Adrenal gland (tissue), 12 donors: ENCODE measurements around the gene CAMTA1. TPM values are rescaled to one million over a fixed set of nuclear protein-coding genes. Genes with fewer than 3 reads are reported as not detected.

Source experiments
- DNase-seq, 7 donors: peaks; one replicate each; pipeline ENCODE4 v3.0.0-alpha.2; 2019 to 2020
- H3K27ac ChIP-seq, 5 donors: fragments of 200-600 bp; sonication (generic) in 4 of 5; 1 replicate in 3 of 5; 2 replicates in 2 of 5; pipeline versions ENCODE4 v1.5.1 to v1.8.0; 2016 to 2020; ENCODE audit warnings: mild to moderate bottlenecking in 1 of 5
- H3K27me3 ChIP-seq: fragments of 200-600 bp; 2 replicates; pipeline ENCODE4 v1.8.0; 2021
- H3K36me3 ChIP-seq, 2 donors: fragments of 200-600 bp; replicated peaks in 1 of 2; 1 replicate in 1 of 2; 2 replicates in 1 of 2; pipeline versions ENCODE4 v1.5.1 to v1.8.0; 2018 to 2022
- H3K4me1 ChIP-seq, 2 donors: fragments of 200-600 bp; replicated peaks in 1 of 2; 1 replicate in 1 of 2; 2 replicates in 1 of 2; pipeline versions ENCODE4 v1.5.1 to v1.8.0; 2018 to 2021
- H3K4me3 ChIP-seq, 4 donors: fragments of 200-600 bp; sonication (generic) in 3 of 4; one replicate each; pipeline ENCODE4 v1.5.1; 2016 to 2018
- H3K9me3 ChIP-seq, 3 donors: fragments of 200-600 bp; sonication (generic) in 1 of 3; replicated peaks in 1 of 3; 1 replicate in 2 of 3; 2 replicates in 1 of 3; pipeline versions ENCODE4 v1.5.1 to v1.8.0; 2016 to 2021
- CTCF ChIP-seq, 6 experiments: fragments of 450-650 bp in 4 of 6; fragments of 200-600 bp in 2 of 6; sonication (generic) in 1 of 6; IDR thresholded peaks; 1 replicate in 5 of 6; 2 replicates in 1 of 6; pipeline versions ENCODE4 v1.5.1 to v1.8.0; 2016 to 2021; ENCODE audit warnings: antibody characterized with exemption in 6 of 6, mild to moderate bottlenecking in 2 of 6, moderate library complexity in 1 of 6
- POLR2A ChIP-seq, 2 donors: fragments of 450-650 bp; IDR thresholded peaks; one replicate each; pipeline ENCODE4 v1.6.1; 2017; ENCODE audit warnings: antibody characterized with exemption in 2 of 2, mild to moderate bottlenecking in 2 of 2, moderate library complexity in 1 of 2
- WGBS, 4 donors: extraction: QIAGEN DNeasy Blood & Tissue Kit in 2 of 4; methylation state at CpG; one replicate each; pipeline versions ENCODE4 v1.1.5 to v1.1.7; 2013 to 2017; 5-methylcytosine and 5-hydroxymethylcytosine counted together
- intact Hi-C, 2 donors: fragments of 100-400 bp; cut with DNase I; formaldehyde crosslinking; loops; one replicate each; pipeline versions ENCODE4 v1.14.1 to v1.15.0; 2022 to 2023
- polyA plus RNA-seq, 3 donors: library from polyadenylated mRNA; stranded (reverse); fragments of 200-250 nt in 2 of 3; fragments of 350-450 nt in 1 of 3; fragmentation: Illumina TruSeq in 1 of 3; extraction: RNeasy Lipid Tissue Mini Kit (QIAGEN cat#74804) in 1 of 3; gene quantifications; one replicate each; pipeline ENCODE4 v1.2.3, GENCODE V29; 2013 to 2014
- total RNA-seq, 9 donors: library from RNA; depleted of rRNA in 4 of 9; stranded (reverse); fragments of >200 nt in 4 of 9; fragments of 120-200 nt in 1 of 9; fragmentation: NEBNext Ultra II Directional in 1 of 9; extraction: Animal tissue kit (Norgen Biotek cat#: 25700) in 1 of 9; gene quantifications; one replicate each; pipeline versions ENCODE4 v1.1.0 to v1.2.4, GENCODE V29; 2013 to 2023
- donor health status: healthy with polysubstance abuse.
- donor health status: Bipolar disorder and iron deficiency.
- donor health status: DM: yes; HTN: yes; CAD: no.
- donor health status: DM: no; HTN: no; CAD: no.
- donor health status: DM: no; HTN: no; CAD: no.
- donor health status: DM: yes; HTN: yes; CAD: no.

Gene CAMTA1
- total and polyA plus RNA-seq, 12 donors = 62.9 to 141 (median 96.9) TPM

- H3K27ac ChIP-seq = no peak overlapping the region
- intact Hi-C loops = no loop called here
- H3K4me3 ChIP-seq = no peak overlapping the region
- H3K4me1 ChIP-seq = peaks cover 4 to 16% of the 10 kb centered on the region in 2 donors
- H3K27me3 ChIP-seq = no peaks in the 10 kb centered on the region
- no peak for TF ChIP-seq CTCF (IDR thresholded peaks at IDR 0.05)
- no peak for TF ChIP-seq POLR2A (IDR thresholded peaks at IDR 0.05)
- 67 to 71% (median 71%) methylated on average over 4 of the region's 4 CpGs for WGBS, 4 donors
- DNase-seq = peak in 1 of 7 donors; percentile 33
- no peaks in the 10 kb centered on the region for H3K9me3 ChIP-seq
- no peaks in the 10 kb centered on the region for H3K36me3 ChIP-seq
Observed at GRCh38 chr1:7298145-7298544, 512.9 kb downstream of the CAMTA1 start.

- intact Hi-C loops = no loop called here
- H3K9me3 ChIP-seq = no peaks in the 10 kb centered on the region
- peaks cover 4 to 16% of the 10 kb centered on the region in 2 donors for H3K4me1 ChIP-seq
- peak overlapping the region in 4 of 5 donors; percentile 71 to 85 (median 80) for H3K27ac ChIP-seq
- DNase-seq = peak in 1 of 7 donors; percentile 38
- H3K36me3 ChIP-seq = no peaks in the 10 kb centered on the region
- 52 to 63% (median 60%) methylated on average over 4 of the region's 4 CpGs for WGBS, 4 donors
- no peak overlapping the region for H3K4me3 ChIP-seq
- no peaks in the 10 kb centered on the region for H3K27me3 ChIP-seq
- no peak for TF ChIP-seq POLR2A (IDR thresholded peaks at IDR 0.05)
- no peak for TF ChIP-seq CTCF (IDR thresholded peaks at IDR 0.05)
Observed at GRCh38 chr1:7298749-7299151, 513.5 kb downstream of the CAMTA1 start.

- no peaks in the 10 kb centered on the region for H3K36me3 ChIP-seq
- H3K27ac ChIP-seq = peak overlapping the region; percentile 35 to 85 (median 76)
- intact Hi-C loops = no loop called here
- TF ChIP-seq CTCF (IDR thresholded peaks at IDR 0.05) (no peak), POLR2A (IDR thresholded peaks at IDR 0.05) (peak; percentile 28 to 49)
- WGBS, 4 donors = 15 to 17% (median 15%) methylated on average over 8 of the region's 8 CpGs
- H3K27me3 ChIP-seq = no peaks in the 10 kb centered on the region
- H3K4me1 ChIP-seq = peaks cover 4 to 16% of the 10 kb centered on the region in 2 donors
- H3K4me3 ChIP-seq = peak overlapping the region in 1 of 4 donors; percentile 2
- DNase-seq = peak; percentile 63 to 86 (median 78)
- H3K9me3 ChIP-seq = no peaks in the 10 kb centered on the region
Observed at GRCh38 chr1:7299329-7299799, 514.1 kb downstream of the CAMTA1 start.

- no peaks in the 10 kb centered on the region for H3K27me3 ChIP-seq
- H3K27ac ChIP-seq = peak overlapping the region; percentile 35 to 85 (median 76)
- no peaks in the 10 kb centered on the region for H3K9me3 ChIP-seq
- WGBS, 4 donors = 32 to 44% (median 41%) methylated on average over 2 of the region's 2 CpGs
- TF ChIP-seq POLR2A (IDR thresholded peaks at IDR 0.05) (no peak), CTCF (IDR thresholded peaks at IDR 0.05) (no peak)
- intact Hi-C loops = no loop called here
- peak in 3 of 7 donors; percentile 8 to 52 (median 23) for DNase-seq
- H3K36me3 ChIP-seq = no peaks in the 10 kb centered on the region
- H3K4me3 ChIP-seq = peak overlapping the region in 1 of 4 donors; percentile 2
- H3K4me1 ChIP-seq = peaks cover 4 to 16% of the 10 kb centered on the region in 2 donors
Observed at GRCh38 chr1:7299994-7300393, 514.7 kb downstream of the CAMTA1 start.
